AG09309 (cell line): Measurements from ENCODE around the gene RPL35A.
"Not testable (repeated sequence)": the region's sequence is repeated elsewhere in the genome, so short reads cannot be mapped to it uniquely, and the experiment has no call there.

Source experiments
- DNase-seq: peaks from one replicate; pipeline ENCODE4 v3.0.0-alpha.2; 2010; ENCODE audit warnings: low read depth
- H3K4me3 ChIP-seq: 2 replicates; pipeline ENCODE4 v1.5.1; 2011; ENCODE audit warnings: mild to moderate bottlenecking, low read depth, low read length, moderate library complexity; ENCODE audit not compliant: control insufficient read depth
- CTCF ChIP-seq: IDR thresholded peaks from 2 replicates; pipeline ENCODE4 v1.5.1; 2011; ENCODE audit warnings: mild to moderate bottlenecking, low read depth, low read length, inconsistent platforms; ENCODE audit not compliant: insufficient read depth, control insufficient read depth; ENCODE audit errors: missing control alignments

Gene RPL35A

GRCh38 chr3:197949778-197950676 is at the start of gene RPL35A:
TSS of gene RPL35A (plus strand) at chr3:197950190. CDS start at chr3:197950968, 778 bp downstream.
- TF ChIP-seq CTCF, result no peak
- peak; percentile 81 for DNase-seq
- H3K4me3 ChIP-seq, result peak within 1 kb of the TSS; percentile 71

- no peak overlapping the region for H3K4me3 ChIP-seq
- no peak for TF ChIP-seq CTCF
- DNase-seq, result no peak
These were observed 48.4 kb upstream of the RPL35A start for GRCh38 chr3:197901626-197902025.

DNA sequence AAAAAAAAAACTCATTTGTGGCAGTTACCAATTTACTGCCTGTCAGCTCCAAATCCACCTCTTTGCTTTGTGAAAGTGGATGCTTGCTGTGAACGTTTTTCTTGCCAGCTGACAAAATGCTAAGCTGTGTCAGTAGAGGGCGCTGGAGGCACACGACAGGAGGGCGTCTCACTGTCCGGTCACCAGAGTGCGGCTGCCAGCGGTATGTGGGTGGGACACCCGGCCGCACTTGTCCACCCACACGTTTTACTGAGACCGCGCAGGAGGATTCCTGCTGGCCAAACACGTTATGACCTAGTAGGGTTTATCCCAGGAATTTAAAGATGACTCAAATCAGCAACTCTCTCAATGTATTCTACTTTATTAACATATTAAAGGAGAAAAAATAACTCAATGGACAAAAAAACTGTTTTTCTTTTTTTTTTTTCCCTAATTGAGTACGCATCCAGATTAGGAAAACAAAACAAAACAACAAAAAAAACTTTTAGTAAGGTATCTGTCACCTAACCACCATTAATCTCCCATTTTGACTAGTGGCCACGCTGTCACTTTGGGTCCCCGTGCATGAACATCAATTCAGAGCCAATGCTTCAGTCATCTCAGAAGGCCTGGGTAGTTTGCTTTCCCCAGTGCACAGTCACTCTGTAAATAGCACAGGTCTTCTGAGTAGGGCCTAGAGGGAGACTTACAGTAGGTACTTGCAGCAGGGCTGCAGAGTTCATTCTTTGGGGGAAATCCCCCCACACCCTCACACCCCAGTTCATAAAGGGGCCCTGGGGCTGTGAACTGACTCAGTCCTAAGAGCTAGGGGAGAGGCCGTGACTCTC is 43.8 kb upstream of the RPL35A start:
- H3K4me3 ChIP-seq, result no peak overlapping the region
- DNase-seq, result peak; percentile 88
- TF ChIP-seq CTCF, result peak; percentile 96

DNA sequence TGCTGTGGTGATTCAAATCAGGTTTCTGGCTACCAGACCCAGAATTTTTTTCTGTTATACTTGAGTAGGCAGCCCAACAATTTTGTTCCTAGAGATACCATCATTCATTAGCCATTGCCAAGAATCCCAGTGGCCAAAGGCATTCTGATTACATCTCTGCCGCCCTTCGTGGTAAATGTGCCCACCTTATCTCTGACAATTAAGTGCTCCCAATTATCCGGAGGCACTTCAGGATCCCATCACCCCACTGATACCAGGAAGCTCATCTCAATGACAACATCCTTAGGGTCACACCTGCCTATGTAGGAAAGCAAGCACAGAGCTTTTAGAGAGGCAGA is 43.2 kb upstream of the RPL35A start:
- TF ChIP-seq CTCF, result no peak
- no peak overlapping the region for H3K4me3 ChIP-seq
- DNase-seq, result no peak

DNA sequence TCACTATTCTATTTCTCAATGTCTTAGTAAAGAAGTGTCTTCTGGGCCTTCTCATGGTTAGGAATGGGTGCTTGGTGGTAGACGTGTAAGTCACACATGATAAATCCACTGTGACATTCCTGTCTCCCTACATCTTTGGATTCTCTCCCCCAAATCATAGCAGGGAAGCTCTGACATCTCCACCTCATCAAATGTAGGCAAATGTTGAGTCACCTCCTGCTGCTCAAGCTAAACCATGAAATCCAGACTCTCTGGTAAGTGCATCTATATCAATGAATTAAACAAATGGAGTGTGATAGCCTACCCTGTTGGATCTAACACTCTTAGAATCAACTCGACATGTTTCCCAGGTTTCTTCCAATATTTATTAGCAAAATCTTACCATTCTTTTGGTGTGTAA is 42.8 kb upstream of the RPL35A start:
- DNase-seq, result no peak
- no peak overlapping the region for H3K4me3 ChIP-seq
- TF ChIP-seq CTCF, result no peak

DNA sequence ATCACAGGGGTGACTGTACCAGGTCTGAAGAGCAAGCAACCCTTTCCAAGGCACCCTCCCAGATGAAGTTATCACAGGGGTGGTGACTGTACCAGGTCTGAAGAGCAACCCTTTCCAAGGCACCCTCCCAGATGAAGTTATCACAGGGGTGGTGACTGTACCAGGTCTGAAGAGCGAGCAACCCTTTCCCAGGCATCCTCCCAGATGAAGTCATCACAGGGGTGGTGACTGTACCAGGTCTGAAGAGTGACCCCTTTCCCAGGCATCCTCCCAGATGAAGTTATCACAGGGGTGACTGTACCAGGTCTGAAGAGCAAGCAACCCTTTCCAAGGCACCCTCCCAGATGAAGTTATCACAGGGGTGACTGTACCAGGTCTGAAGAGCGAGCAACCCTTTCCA is 41.4 kb upstream of the RPL35A start:
- H3K4me3 ChIP-seq, DNase-seq: not testable (repeated sequence)
